Activated CD4-positive, alpha-beta T cell treated with anti-CD3 and anti-CD28 coated beads for 4 hours (primary cell): ENCODE measurements around the gene CCDC92B.
"Not testable (repeated sequence)": the region's sequence is repeated elsewhere in the genome, so short reads cannot be mapped to it uniquely, and the experiment has no call there.

Source experiments
- DNase-seq, 2 donors: peaks; one replicate each; pipeline ENCODE4 v3.0.0-alpha.2; 2020

The CCDC92B gene

DNA sequence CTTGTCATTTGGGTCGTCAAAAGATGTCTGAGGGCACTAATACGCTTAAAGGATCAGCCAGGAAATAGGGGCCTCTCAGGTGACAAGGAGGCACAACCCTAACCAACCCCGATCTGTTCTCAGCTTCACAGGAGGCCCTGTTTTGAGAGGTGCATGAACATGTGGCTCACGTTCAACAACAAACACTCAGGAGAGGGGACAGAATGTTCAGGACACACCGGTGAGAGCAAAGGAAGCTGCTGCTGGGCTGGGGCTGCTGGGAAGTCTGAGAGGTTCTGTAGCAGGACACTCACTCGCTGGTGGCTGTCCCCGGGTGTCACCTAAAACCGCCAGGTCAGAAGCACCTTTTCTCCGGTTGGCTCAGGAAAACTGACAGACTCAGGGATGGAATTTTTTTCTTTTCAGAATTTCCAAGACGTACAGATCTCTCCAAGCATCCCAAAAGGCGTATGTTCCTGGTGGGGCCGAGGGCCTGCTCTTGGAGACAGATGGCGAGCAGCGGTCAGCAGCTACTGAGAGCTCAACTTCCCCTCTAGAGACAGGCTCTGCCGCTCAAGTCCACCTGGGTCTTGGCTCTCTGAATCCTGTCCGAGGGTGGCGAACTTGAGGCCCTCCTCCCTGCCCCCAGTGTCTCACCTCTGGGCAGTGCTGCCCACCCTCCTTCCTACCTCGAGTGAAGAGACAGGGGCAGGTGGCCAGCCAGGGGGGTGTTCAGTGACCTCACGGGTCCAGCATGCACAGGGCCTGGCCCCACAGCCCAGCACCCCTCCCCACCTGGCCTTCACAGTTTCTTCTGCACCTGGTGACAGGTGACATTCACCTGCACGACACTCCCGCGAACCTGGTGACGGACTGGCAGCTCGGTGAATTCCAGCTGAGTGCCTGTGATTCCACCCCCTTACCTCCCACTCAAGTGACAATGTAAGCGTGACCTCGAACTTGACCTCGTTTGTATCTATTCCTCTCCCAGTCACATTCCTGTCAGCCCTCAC lies 60.8 kb downstream of the CCDC92B start:
- no peak for DNase-seq

- DNase-seq = no peak
Measured at GRCh38 chr17:2687074-2687418, 62.4 kb downstream of the CCDC92B start.

GRCh38 chr17:2685696-2686095 lies 63.8 kb downstream of the CCDC92B start:
- no peak for DNase-seq

- no peak for DNase-seq
Measured at GRCh38 chr17:2684549-2684948, 64.9 kb downstream of the CCDC92B start.

GRCh38 chr17:2683912-2684311 lies 65.5 kb downstream of the CCDC92B start:
- DNase-seq = no peak

DNA sequence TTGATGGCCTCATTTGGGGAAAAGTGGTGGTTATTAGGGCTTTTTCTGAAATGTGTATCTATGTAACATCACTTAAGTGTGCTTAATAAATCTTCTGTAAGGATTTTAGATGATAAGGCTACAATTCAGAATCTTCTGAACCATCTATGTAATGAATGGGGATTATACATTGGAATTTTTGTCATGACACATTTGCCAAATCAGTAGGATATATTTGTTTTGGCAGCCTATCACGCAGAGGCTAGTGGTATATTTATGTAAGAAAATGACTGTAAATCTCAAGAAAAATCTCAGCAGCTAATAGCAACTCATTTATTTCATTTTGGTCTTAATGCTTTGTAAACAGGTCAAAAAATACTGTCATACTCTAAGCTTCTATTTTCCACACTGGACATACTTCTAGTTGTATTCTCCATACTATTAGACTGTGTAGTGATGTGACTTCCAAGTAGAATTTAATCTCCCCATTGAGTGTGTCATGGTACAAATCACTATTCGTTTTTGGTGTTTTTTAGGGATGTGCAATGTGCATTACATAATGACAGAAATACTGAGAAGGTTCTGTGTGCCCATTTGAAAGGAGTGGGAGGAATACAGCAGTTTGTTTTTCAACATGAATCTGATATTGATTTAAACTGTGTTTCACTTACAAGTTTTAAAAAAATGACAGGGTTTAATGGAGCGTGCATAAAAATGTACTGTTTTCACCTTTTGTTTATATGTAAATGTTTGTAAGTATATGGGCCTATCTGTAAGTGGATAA lies 67.1 kb downstream of the CCDC92B start:
- DNase-seq = no peak

DNA sequence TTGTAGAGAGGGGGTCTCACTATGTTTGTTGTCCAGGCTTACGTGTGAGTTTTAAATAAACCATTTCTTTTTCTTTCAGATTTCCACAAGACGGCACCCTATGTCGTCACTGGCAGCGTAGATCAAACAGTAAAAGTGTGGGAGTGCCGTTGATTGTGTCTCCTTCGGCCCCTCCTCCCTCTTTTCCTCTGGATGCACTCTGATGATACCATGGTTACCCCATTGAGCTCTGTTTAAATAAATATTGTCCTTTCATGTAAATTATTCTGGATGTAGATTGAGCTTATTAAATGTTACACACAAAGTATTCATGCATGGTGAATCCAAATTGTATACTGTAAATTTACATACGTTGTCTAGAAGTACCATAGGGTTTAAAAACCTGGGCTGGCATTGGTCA lies 67.8 kb downstream of the CCDC92B start:
- DNase-seq = no peak

- no peak for DNase-seq
Measured at GRCh38 chr17:2680961-2681360, 68.5 kb downstream of the CCDC92B start.

DNA sequence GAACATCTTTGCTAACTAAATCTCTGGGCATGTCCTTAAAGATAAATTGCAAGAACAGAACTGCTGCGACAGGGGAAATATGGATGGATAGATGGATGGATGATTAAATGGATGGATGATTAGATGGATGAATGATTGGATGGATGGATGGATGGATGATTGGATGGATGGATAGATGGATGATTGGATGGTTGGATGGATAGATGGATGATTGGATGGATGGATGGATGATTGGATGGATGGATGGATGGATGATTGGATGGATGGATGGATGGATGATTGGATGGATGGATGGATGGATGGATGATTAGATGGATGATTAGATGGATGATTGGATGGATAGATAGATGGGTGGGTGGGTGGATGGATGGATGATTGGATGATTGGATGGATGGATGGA lies 70.2 kb downstream of the CCDC92B start:
- not testable (repeated sequence) for DNase-seq
